DND-41 (cell line): ENCODE measurements around the gene RAB8B.

Source experiments
- ATAC-seq: fragments of 200-7000 bp; cut with Tn5 transposase; 3 replicates; pipeline ENCODE4 v1.9.1; 2021; ENCODE audit warnings: low read depth; ENCODE audit not compliant: insufficient read depth
- DNase-seq: peaks from one replicate; pipeline ENCODE4 v3.0.0-alpha.2; 2020
- H2AFZ ChIP-seq: 2 replicates; pipeline ENCODE4 v1.6.0; 2012; ENCODE audit warnings: low read depth, low read length
- H3K27ac ChIP-seq: 2 replicates; pipeline ENCODE4 v1.5.1; 2012; ENCODE audit warnings: low read length, inconsistent platforms
- H3K27me3 ChIP-seq: fragments of 200-600 bp; sonication (generic); 2 replicates; pipeline ENCODE4 v1.6.0; 2012; ENCODE audit warnings: low read length, mild to moderate bottlenecking, inconsistent platforms; ENCODE audit not compliant: insufficient read depth, poor library complexity
- H3K36me3 ChIP-seq: 2 replicates; pipeline ENCODE4 v1.5.1; 2012; ENCODE audit warnings: low read length, inconsistent platforms; ENCODE audit not compliant: insufficient read depth
- H3K4me1 ChIP-seq: 2 replicates; pipeline ENCODE4 v1.5.1; 2012; ENCODE audit warnings: mild to moderate bottlenecking, low read length; ENCODE audit not compliant: insufficient read depth
- H3K4me2 ChIP-seq: 2 replicates; pipeline ENCODE4 v1.6.0; 2012; ENCODE audit warnings: mild to moderate bottlenecking, moderate library complexity, low read length, inconsistent platforms; ENCODE audit not compliant: insufficient read depth
- H3K4me3 ChIP-seq, 2 experiments: fragments of 200-600 bp in 1 of 2; shearing (Covaris generic) in 1 of 2; 2 replicates each; pipeline ENCODE4 v1.5.1; 2012 to 2016; ENCODE audit warnings: inconsistent platforms in 2 of 2, low read length in 2 of 2, mild to moderate bottlenecking in 2 of 2, low read depth in 1 of 2, moderate library complexity in 1 of 2
- H3K79me2 ChIP-seq: 2 replicates; pipeline ENCODE4 v1.6.0; 2012; ENCODE audit warnings: low read length, inconsistent platforms; ENCODE audit not compliant: insufficient read depth
- H3K9ac ChIP-seq: 2 replicates; pipeline ENCODE4 v1.6.0; 2012; ENCODE audit warnings: low read depth, mild to moderate bottlenecking, inconsistent platforms, low read length, moderate library complexity
- H3K9me3 ChIP-seq: 2 replicates; pipeline ENCODE4 v1.5.1; 2012; ENCODE audit warnings: low read length, moderate library complexity, mild to moderate bottlenecking, inconsistent platforms; ENCODE audit not compliant: insufficient read depth, severe bottlenecking
- H4K20me1 ChIP-seq: 2 replicates; pipeline ENCODE4 v1.6.0; 2012; ENCODE audit warnings: low read length; ENCODE audit not compliant: insufficient read depth
- EZH2 ChIP-seq: IDR thresholded peaks from 3 replicates; pipeline ENCODE4 v1.6.1; 2012; ENCODE audit warnings: borderline replicate concordance, low read depth, mild to moderate bottlenecking, moderate library complexity, low read length, inconsistent platforms; ENCODE audit not compliant: severe bottlenecking
- TF ChIP-seq, protein P1 (sequence below): IDR thresholded peaks from 2 replicates; pipeline ENCODE4 v1.5.1; 2012; ENCODE audit warnings: borderline replicate concordance, low read length, moderate library complexity, mild to moderate bottlenecking; ENCODE audit not compliant: poor library complexity, severe bottlenecking; ENCODE audit errors: extremely low read depth

Gene RAB8B

GRCh38 chr15:63299943-63300575, 110.7 kb downstream of the RAB8B start:
- Histone ChIP-seq H3K4me1 (no peaks in the 10 kb centered on the region), H3K36me3 (peaks cover 22% of the 10 kb centered on the region; the same call in 1 of the 2 replicates), H2AFZ (no peak overlapping the region), H3K4me2 (no peak overlapping the region), H3K4me3 (no peak overlapping the region), H3K79me2 (no peaks in the 10 kb centered on the region), H3K27me3 (no peaks in the 10 kb centered on the region), H4K20me1 (no peaks in the 10 kb centered on the region), H3K9me3 (no peaks in the 10 kb centered on the region), H3K9ac (no peak overlapping the region), H3K27ac (no peak overlapping the region)
- TF ChIP-seq EZH2, result no peak
- TF ChIP-seq, protein P1, sequence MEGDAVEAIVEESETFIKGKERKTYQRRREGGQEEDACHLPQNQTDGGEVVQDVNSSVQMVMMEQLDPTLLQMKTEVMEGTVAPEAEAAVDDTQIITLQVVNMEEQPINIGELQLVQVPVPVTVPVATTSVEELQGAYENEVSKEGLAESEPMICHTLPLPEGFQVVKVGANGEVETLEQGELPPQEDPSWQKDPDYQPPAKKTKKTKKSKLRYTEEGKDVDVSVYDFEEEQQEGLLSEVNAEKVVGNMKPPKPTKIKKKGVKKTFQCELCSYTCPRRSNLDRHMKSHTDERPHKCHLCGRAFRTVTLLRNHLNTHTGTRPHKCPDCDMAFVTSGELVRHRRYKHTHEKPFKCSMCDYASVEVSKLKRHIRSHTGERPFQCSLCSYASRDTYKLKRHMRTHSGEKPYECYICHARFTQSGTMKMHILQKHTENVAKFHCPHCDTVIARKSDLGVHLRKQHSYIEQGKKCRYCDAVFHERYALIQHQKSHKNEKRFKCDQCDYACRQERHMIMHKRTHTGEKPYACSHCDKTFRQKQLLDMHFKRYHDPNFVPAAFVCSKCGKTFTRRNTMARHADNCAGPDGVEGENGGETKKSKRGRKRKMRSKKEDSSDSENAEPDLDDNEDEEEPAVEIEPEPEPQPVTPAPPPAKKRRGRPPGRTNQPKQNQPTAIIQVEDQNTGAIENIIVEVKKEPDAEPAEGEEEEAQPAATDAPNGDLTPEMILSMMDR, result no peak
- DNase-seq (no peak), ATAC-seq (no peak)

DNA sequence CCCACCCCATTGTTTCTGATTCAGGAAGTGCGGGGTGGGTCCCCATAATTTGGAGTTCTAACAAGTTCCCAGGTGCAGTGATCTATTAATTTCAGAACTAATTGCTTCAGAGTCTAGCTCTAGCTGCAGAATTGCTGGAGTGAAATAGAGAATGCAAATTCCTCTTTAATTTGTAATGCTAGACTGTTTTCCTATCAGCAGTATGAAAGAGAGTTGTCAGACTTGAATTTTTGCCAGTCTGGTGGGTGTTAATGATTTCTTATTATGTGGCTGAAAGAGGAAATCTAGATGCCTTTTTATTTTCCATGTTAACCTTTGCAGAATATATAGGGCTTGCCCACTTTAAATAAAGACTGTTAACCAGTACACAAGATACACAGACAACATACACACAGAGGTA, 111.7 kb downstream of the RAB8B start:
- Histone ChIP-seq H3K36me3 (peaks cover 27% of the 10 kb centered on the region), H3K9me3 (no peaks in the 10 kb centered on the region), H2AFZ (no peak overlapping the region), H3K9ac (no peak overlapping the region), H3K27ac (no peak overlapping the region), H3K27me3 (no peaks in the 10 kb centered on the region), H3K79me2 (no peaks in the 10 kb centered on the region), H3K4me2 (no peak overlapping the region), H3K4me3 (no peak overlapping the region), H3K4me1 (no peaks in the 10 kb centered on the region), H4K20me1 (no peaks in the 10 kb centered on the region)
- TF ChIP-seq EZH2, result no peak
- TF ChIP-seq, protein P1, result no peak
- no peak for DNase-seq
- ATAC-seq, result no peak

GRCh38 chr15:63305260-63305659, 115.9 kb downstream of the RAB8B start:
- no peak overlapping the region for H2AFZ ChIP-seq
- no peaks in the 10 kb centered on the region for H3K27me3 ChIP-seq
- H4K20me1 ChIP-seq, result no peaks in the 10 kb centered on the region
- ATAC-seq (no peak), DNase-seq (no peak)
- no peak overlapping the region for H3K9ac ChIP-seq
- TF ChIP-seq EZH2, result no peak
- TF ChIP-seq, protein P1, result no peak
- H3K36me3 ChIP-seq, result peaks cover 28% of the 10 kb centered on the region
- no peak overlapping the region for H3K4me3 ChIP-seq
- no peaks in the 10 kb centered on the region for H3K9me3 ChIP-seq
- H3K4me2 ChIP-seq, result no peak overlapping the region
- no peak overlapping the region for H3K27ac ChIP-seq
- no peaks in the 10 kb centered on the region for H3K4me1 ChIP-seq
- H3K79me2 ChIP-seq, result no peaks in the 10 kb centered on the region
